ENCODE data around the gene HEYL.

The HEYL gene

DNA sequence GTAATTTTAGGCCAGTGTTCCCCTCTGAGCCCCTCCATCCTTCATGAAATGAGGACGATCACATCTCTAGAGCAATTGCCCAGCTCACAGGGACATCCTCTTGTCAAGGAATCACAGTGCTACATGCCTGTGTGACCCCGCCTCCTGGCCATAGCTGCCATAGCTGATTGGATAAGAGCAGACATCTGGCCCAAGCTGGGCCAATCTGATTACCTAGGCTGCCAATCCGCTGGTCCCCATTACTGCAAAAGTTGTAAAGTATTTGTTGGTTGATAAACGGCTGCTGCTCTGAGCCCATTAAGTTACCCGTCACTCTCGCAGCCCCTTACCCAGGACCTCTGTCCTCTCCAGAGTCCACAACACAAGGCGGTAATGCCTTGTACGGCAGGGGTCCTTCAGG, 24.1 kb upstream of the HEYL start:
- no peak for DNase-seq

DNA sequence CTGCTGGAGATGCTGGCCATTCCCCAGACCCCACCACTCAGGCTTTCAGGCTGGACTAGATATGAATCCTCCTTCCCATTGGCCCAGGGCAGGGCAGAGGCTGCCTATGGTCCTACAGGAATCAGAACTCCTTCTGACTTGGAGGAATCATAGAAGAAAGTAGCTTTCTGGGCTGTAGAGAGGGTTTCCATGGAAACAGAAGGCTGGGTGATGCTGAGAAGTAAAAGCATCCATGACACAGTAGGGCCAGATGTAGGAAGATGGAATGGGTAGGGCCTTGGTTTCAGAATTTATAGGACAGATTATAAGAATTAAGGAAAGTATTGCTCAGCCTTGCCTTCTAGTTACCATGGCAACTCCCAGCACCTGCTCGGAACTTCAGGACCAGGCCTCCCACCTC, 23.4 kb upstream of the HEYL start:
- DNase-seq = no peak

DNA sequence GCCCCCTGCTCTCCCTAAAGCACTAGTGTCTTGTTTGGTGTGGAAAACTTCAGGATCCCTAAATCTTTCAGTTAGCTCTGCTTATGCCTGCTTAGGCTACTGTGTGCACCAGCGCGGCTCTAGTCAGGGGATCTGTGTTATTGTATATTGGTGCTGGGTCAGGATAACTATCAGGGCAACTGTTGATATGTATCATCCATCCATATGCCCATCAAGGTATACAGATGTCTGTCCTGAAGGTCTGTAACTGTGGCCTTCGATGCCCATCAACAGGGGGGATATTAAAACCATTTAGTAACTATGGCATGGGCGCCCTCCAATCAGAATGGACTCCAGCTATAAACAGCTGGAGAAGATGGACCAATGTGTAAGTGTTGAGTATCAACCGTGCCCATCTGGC, 20.1 kb upstream of the HEYL start:
- DNase-seq = no peak

DNA sequence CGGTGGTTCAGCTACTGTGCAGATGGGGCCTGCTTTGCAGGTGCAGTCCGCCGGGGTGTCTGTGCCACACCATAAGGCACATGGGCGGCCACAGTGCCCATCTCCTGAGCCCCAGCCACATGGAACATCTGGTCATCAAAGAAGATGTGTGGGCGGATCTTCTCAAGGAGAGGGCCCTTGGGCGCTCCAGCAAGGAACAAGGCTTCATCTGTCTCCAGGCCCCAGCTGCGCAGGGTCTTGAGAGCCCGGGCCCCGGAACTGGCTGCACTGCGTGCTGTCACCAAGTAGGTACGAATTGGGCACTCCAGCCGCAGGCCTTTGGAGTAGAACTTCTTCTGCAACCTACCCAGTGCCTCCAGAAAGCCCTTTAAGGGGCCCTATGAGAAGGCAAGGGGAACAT, 19.7 kb upstream of the HEYL start:
- DNase-seq = no peak

DNA sequence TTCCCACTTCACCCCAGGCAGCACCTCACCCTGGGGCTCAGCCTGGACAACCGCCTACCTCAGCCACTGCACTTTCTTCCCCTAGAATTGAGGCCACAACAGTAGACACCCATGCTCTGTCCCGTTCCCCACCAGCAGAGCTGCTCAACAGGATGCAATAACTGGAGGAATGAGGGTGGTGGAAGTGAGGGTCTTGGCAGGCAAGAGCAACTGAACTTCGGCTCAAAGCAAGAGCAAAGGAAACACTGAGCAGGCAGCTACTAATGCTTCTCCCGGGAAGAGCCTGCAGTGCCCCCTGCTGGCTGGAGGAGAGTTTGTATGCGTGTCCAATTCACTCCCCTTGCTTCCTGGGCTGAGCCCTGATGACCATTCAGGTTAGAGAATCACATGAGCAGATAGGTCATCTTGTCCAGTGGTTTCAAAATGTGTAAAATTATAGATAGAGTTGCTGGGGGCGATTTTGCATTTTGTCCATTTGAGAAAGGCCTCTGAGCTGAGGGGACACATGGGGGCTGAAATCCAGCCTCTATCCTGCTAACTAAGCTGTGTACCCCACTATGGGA, 18.6 kb upstream of the HEYL start:
- DNase-seq = peak; percentile 79

DNA sequence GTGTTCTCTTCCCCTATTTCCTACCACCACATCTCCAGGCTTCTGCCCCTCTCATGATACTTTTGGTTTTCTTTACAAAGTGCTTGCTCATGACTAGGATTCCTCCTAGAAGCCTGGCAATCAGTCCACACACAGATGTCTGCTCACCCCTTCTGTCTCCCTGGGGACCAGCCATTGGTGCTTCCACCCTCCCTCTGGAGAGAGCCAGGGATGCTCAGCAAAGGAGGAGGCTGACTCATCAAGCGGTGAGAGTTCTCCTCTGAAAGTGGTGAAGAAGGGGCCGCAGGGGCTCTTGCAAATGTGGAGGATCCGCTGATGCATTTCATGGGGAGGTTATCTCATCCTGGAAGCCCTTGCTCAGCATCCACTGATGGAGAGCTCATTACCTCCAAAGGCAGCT, 18.0 kb upstream of the HEYL start:
- no peak for DNase-seq

DNA sequence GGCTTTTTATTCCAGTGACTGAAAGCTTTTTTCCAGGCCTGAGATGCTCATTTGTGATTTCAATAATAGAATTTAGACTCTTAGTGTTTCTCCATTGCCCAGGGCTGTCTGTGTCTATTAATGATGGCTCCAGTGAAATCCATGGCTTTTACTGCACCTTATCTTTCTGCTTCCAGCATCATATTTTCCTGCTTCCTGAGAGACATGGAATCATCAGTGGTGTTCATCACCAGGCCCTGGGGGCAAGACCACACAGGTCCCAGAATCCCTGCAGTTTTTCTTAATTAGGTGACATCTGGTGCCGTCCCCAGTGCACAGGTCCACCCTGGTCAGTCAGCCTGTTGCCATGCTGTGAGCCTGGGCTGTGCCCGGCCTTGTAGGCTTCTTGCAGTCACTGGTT, 16.9 kb upstream of the HEYL start:
- no peak for DNase-seq

DNA sequence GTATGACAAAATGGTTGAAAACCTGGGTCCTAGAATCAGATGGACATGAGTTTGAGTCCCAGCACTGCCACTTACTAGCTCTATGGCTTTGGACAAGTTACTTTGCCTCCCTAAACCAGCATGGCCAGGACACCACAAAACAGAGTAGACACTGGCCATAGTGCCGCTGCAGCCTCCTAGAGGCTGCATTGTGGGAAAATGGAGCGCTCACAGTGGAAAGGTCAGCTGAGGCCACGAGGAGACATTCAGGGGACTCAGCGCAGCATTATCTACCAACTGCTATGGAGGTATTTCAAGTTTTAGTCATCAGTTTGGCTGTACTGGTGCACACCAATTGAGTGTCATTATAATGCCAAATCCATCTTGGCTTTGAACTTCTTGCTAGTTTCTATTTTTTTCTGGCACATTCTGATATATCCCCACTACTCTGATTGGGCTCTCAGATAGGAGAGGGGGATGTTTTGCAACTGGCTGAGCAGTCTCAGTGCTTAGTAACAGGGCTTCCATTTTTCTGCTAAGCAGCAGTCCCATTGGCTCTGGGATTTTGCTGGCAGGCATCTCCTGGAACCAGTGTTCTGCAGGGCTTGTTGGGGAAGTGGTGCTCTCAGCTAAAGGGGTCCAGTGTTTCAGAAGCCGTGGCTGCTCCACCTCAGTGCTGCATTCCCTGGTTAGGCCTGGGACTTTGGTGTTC, 16.3 kb upstream of the HEYL start:
- no peak for DNase-seq

DNA sequence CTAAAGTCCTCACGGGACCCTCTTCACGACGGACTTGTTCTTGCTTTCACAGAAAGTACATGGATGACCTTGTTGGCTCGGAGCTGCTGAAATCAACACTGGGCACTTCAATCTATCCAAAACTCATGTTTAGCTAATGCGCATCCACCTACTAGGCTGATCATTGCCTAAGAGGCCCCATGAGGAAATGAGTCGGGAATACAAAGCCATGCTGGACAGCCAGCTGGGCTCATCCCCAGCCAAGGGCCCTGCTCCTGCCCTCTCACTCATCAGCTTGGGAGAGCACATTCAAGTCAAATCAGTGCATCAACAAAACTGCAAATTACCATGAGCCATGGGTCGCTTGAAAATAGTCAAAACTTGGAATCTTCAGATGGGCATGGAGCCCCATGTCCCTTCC, 14.8 kb upstream of the HEYL start:
- no peak for DNase-seq

DNA sequence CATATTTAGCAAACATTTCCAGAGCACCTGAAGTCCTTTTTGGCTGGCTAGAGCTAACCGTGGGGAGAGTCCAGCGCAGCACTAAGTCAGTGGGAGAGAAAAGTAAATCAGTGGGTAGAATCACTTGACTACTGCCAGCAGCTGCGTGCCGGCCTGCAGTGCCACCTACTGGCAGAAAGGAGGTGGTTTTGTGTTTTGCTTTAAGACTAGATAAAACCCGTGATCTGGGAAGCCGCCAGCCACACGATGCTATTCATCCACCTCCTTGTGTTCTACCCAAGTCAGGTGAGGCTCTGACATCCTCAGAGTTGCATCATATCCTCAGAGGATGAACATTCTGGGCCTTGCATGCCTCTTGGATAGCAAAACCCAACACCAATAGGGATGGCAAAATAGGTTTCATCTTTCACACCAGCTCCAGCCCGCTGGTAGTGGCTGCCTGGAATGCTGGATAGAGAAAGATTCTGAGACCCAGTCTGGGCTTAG, 14.1 kb upstream of the HEYL start:
- DNase-seq = peak; percentile 82

DNA sequence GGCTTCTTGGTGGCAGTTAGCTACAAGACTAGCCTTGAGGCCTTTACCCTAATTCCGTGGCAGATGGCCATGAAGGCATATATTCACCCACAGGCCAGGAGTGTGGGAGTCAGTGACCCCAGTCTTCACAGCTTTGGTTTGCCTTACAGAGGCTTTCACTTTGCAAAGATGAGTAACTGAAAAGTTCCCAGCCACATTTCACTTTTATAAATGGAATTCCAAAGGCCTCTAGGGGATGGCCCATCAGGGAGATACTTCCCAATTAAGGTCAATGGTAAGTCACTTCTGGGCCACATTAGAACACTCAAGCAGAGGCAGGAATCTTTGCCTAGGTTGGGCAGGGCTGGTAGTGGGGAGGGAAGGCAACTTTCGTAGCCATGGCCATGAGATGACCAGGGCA, 13.1 kb upstream of the HEYL start:
- DNase-seq = no peak

DNA sequence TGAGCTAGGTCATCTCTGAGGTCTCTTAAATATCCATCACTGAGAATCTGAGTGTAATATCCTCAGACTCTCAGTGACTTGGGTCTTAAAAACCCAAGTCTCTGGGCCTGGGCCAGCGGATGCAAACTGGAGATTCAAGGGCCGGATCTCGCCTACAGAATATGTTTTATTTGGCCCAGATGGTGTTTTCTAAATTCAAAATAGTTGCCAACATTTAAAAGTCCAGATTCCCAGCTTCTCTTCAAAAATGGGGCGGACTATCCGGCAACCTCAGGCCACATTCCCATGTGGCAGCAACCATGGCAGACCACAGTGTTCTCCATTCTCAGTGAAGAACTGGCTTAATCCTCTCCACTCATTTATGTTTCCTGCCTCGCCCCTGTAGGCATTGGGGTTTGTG, 12.7 kb upstream of the HEYL start:
- no peak for DNase-seq

DNA sequence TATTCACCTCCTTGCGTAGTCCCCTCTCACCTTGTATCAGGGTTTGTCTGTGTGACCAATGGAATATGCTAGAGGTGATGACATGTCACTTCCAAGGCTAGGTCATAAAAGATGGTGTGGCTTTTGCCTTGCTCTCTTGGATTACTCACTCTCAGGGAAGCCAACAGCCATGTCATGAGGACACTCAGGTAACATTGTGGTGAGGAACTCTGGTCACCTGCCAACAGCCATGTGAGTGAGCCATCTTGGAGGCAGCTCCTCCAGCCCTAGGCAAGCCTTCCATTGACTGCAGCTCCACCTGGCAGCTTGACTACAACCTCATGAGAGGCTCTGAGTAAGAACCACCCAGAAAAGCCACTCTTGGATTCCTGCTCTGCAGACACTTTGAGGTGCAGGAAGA, 11.0 kb upstream of the HEYL start:
- DNase-seq = no peak

DNA sequence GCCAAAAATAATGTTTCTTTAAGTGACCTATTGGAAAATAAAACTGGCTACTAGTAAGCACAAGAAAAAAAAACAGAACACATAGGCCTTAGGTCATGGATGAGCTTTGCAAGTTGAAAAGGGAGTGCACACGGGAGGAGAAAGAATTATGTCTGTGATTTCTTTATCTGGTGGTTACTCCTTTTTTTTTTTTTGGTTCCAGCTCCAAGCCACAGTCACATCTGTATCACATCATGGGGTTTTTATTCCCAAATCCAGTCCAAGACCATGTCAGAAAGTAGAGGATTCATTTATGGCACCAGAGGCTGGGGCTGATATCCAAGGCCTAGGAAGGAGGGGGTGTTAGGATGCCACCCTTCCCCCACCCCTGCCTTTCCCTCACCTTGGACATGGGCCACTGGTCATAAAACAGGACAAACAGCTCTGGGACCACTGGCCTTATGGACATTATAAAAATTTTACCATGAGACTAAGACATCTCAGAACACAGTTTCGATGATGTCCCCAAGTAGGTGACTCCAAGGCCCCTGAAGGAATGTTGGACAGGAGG, 10.3 kb upstream of the HEYL start:
- no peak for DNase-seq

DNA sequence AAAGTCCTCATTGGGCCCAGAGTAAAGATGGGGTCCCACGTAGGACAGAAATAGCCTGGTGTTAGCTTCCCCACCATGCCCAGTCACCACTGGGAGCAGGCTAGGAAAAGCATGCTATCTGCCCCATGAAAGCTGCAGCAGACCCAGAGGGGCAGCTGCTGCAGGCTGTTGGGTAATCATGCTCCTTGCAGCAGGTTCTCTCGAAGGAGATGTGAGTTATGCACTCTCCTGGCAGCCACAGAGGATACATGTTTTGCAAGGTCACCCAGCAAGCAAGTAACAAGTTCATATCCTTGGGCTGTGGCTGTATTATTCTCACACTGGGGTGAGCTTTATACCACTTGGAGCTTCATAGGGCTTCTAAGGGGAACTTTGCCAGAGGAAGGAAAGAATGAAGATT, 9.1 kb upstream of the HEYL start:
- DNase-seq = no peak

DNA sequence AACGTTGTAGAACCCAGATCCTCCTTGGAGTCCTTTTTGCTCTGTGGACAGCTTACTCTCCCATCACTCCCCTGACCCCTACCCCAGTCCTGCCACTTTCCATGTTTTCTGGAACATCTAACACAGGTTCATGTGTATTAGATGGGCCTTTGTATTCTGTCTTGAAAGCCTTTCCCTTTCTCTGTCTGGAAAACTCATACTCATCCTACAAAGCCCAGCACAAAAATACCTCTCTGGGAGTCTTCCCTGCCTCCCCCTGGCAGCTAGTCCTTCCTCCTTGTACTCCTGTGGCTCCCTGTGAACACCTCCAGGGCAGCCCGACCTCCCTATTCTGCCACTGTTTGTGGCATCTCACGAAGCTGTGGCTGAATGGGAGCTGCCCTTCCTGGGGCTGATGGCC, 7.8 kb upstream of the HEYL start:
- DNase-seq = no peak

DNA sequence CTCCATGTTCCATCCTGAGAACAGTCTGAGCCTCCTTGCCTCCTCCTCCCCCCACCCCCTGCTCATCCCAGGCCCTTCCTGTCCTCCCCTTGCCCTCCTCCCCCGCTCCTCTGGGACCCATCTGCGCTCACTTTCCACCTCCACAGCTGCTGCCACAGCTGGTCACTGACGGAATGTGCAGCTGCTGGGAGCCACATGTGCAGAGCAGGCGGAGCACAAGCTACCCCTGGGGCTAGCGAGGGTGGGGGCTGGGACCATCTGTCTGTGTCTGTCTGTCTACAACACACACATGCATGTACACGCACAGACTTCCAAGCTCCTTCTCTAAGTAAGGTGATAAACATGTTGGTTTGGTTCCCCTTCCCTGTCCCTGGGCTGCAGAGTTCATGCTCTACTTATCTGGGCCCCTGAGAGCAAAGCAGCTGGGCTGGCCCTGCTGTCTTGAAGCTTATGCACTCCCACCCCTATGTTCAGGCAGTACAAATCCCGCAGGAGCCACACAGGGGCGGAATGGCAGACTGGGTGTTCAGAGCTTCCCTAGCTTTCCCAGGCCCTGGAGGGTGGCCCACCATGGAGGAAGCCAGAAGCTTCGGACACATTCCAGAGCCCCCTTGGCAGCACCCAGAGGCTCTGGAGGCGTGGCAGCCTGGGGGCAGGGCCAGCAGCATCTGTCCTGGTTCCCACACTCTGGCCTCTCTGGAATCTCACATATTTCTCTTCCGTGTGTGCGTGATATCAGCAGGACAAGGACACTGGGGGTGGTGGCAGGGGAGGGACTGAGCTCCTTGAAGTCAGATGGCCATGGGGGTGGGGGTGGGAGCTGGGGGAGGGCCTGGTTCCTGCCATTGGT, 7.0 kb upstream of the HEYL start:
- no peak for DNase-seq

DNA sequence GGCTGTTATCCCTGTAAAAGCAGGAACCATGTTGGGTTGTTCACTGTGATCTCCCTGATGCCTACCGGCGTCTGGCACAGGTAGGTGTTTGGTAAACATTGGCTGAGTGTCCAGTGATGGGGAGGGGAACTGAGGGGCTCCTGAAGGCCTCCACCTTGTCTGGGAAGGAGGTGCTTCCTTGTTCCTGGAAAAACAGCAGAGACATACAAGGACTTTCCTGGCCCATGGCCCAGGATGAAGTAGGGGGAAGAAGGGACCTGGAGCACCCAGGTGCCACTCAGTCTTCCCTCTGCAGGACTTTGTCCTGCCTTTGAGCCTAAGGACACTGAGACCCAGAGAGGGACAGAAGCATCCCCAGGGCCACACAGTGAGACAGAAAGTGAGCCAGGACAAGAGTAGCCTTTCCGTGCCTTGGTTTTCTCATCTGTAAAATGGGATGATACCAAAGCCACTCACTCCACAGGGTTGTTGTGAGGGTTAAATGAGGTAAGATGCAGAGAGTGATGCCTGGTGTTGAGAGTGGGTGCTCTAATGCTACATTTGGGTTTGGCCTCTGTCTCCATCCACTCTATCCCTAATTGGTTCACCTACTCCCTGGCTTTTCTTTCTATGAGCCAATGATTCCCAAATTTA, 6.1 kb upstream of the HEYL start:
- DNase-seq = no peak

DNA sequence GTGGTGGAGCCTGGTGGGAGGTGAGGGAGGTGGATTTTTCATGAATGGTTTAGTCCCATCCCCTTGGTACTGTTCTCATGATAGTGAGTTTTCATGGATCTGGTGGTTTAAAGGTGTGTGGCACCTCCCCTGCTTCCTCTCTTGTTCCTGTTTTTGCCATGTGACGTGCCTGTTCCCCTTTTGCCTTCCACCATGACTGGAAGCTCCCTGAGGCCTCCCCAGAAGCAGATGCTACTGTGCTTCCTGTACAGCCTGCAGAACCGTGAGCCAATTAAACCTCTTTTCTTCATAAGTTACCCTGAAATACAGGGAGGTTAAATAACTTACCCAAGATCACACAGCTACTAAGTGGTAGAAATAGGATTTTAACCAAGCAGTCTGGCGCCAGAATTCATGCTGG, 4.3 kb upstream of the HEYL start:
- DNase-seq = no peak

DNA sequence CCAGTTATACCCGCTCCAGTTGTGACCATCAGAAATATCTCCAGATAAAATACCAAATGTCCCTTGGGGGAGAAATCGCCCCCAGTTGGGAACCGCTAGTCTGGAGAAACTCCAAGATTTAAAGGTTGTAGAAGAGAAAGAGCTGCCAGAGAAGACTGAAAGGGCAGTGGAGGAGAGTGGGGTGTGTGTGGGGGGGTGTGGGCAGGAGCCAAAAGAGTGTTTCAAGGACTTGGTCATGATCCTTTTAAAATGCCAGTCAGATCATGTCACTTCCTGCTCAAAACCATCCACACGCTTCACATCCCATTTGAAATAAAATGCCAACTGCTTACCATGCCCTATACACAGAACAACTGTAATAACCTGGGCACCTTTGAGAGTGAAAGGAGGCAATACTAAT, 3.4 kb upstream of the HEYL start:
- DNase-seq = no peak

DNA sequence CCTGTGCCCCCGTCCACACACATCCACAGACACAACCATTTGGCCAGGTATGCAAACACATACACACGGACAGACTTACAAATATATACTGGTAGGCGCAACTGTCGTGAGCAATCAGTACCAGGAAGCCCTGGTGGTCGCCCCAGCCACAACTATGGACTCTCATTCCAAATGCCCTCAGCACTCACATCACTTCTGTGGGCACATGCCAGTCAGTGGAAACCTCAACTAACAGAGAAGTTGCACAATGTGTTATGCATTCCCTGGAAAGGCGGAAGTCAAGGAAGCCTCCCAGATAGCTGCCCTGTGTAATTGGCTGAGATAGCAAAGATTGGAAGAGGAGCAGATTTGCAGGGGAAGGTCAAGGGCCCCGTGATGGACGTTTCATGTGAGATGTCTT, 1.4 kb upstream of the HEYL start:
- DNase-seq = no peak

DNA sequence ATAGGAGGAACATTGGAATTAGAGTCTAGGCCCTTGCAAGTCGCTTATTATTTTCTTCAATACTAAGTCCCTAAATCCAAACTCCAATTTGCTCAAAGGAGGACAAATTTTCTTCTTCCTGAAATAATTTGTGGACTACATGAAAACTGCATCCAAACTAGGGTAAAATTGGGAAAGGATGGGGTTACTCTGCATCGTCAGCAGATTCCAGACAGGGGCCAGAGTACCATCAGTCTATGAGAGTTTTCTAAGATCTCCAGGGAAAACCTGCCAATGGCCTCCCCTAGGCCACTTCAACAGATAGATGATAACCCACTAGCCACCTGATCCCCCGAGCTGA, 508 bp downstream of the HEYL start:
- no peak for DNase-seq

DNA sequence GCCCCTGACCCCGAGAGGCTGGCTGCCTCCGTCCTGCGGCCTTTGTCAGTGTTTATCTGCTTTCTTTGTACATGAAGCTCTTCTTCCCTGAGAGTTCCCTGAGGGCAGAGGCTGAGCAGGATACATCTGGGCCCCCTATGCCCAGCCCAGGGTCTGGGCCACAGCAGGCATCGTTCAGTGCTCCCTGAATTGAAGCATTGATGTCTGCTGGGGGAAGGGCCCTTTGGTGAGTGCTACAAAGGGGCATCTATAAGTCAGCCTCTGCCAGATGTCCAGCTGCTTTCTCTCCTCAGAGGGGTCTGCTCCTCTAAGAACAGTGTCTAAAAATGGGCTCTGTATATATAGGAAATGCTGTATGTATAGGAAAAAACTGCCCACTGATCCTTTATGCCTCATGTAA, 2.1 kb downstream of the HEYL start:
- no peak for DNase-seq

DNA sequence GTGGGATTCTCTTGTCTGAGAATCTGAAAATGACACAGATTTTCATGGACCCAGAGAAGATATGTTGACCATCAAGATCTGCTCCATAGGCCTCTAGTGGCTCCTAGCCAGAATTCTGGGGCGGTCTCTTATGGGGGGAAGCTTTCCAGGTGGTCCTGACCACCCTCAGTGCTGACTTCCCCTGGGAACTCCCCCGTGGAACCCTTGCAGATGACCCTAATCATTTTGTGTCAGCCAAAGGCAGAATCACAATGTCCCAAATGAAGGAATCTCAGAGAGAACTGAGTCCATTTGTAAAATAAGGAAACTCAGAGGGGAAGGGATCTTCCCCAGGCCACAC, 3.6 kb downstream of the HEYL start:
- no peak for DNase-seq
